CD4-positive, alpha-beta T cell treated with Interleukin-15 for 4 hours (primary cell): ENCODE results near the gene LILRB3.
"Not testable (repeated sequence)": the region's sequence is repeated elsewhere in the genome, so short reads cannot be mapped to it uniquely, and the experiment has no call there.

Experiments
- DNase-seq: peaks from one replicate; pipeline ENCODE4 v3.0.0-alpha.2; 2020; ENCODE audit warnings: low spot score

Gene LILRB3

DNA sequence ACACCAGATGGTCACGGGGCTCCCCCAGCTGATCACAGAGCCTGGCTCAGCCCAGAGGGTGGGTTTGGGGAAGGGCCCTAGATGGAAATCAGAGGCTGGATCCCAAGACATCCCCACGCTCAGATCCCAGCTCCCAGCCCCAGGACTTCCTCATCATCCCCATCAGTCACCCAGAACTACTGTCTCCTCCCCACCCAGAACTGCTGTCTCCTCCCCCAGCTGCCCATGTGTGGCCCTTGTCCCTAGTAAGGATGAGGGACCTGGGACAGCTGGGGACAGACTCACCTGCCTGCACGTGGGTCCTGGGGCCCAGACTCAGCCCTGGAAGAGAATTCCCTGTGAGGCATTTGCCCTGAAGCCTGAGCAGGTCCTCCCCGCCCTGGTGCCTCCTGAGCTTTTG lies 19.4 kb upstream of the LILRB3 start:
- not testable (repeated sequence) for DNase-seq

DNA sequence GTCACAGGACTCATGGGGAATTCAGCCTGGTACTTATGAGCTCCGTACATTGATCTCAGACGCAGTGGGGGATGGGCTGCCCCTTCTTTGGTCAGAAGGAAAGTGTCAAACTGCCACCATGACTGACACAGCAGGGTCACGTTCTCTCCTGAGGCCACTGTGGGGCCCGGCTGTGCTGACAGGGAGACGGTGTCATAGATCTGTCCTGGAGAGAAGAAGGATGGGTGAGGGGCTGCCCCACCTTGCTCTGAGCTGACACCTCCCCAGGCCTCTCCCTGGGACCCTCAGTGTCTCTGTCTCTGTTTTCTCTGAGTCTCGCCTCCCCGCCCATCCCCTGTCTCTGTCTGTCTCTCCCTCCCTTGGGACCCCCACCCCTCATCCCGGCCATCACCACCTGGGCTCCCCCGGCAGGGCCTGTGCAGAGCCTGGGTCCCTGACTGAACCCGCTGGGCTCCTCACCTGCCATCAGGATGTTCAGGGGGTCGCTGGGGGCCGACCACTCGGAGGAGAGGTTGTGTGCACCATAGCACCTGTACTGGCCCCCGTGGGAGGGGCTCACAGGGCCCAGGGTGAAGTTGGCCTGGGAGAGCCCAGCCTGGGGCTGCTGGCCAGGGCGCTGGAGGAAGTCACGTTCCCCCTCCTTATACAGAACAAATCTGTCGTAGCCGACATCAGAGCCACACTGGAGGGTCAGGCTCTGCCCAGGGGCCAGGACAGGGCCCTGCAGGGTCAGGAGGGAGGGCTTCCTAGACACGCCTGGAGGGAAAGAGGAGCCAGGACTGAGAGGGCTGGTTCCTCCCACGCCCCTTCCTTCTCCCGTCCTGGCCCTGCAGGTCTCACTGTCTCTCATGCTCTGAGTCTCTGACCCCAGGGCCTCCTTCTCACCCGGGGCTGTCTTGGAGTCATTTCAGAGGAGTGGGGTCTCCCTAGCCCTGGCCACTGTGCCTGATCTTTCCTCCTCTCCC lies 17.8 kb upstream of the LILRB3 start:
- DNase-seq, result not testable (repeated sequence)

DNA sequence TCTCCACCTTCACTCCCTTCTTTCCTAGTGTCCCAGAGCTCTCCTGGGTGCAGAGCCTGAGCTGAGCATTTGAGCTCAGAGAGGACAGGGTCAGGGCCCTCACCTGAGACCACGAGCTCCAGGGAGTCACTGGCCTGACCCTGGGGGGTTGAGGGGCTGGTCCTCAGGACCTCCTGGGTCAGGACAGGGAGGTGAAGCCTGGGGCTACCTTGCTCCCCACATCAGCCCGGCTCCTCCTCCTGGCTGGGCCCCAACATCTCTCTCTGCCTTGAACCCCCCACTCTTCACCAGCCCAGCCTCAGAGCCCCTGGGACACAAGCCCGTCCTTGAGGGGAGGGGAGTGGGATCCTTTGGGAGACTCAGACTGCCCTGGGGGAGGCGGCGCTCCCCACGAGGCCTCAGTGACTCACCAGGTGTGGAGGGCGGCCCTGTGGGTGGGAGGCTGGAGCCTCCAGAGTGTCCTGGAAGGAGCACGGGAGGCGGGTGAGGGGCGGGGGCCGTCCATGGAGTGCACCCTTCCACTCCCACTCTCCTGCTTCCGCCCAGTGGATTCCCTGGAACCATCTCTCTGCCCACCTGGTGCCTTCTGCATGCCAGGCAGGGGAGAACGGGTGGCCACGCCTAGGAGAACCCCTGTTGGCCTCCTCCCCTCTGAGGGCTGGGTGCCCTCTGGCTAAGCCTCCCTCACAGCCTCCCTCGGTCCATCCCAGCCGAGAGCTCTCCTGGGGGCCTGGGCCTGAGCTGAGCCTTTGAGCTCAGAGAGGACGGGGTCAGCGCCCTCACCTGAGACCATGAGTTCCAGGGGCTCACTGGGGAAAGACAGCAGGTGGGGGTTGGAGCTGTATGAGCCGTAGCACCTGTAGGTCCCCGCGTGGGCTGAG lies 16.9 kb upstream of the LILRB3 start:
- not testable (repeated sequence) for DNase-seq

DNA sequence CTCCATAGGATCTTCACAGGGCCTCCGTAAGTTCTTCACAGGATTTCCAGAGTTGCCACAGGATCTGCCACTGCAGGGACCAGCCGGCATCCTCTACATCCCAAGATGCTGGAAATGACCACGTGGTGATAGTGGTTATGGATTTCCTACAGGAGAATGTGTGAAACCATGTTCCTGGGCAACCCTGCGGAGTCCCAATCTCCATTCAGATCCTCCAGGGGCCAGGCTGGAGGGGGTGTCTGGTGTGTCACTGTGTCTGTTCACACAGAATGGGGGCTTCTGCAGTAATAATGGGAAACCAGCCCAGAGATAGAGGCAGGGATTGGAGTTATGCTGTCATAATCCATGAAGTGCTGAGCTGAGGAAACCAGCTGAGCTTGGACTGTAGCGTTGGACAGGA lies 11.1 kb upstream of the LILRB3 start:
- DNase-seq, result no peak

DNA sequence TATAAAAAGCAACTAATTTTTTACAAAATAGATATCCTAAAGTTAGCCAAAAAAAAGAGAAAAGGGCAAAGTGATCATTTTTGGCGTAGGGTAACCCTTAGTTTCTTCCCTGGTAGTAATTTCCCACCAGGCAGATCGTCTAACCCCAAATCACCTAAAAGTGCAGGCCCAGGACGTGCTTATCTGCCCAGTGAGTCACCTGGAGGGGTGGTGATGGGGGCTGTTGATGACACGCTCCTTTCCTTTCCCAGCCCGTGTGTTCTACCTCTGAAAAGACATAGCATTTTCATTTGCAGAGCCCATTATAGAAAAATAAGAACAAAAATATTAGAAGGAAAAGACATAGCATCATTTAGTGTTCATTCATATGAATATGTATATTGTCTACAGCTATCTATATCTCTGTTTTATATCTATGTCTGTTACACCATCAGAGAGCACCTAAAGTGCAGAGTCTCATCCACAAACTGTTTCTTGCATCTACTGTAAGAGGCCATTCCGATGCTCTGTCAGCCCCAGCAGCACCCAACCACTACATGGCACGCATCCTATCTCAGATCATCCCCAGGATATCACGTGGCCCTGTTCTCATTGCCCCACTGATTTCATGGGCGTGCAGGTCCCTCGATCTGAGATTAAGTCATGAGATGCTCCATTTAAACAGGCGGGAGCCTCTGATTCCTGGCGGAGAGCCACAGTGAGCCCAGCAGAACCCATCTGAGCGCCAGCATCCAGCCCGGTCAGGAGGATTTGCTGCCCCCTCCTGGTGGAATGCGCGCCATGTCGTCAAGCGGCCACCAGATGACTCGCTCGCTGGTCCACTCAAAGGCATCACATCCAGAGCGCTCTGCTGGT lies 8.5 kb upstream of the LILRB3 start:
- DNase-seq, result peak; percentile 84

DNA sequence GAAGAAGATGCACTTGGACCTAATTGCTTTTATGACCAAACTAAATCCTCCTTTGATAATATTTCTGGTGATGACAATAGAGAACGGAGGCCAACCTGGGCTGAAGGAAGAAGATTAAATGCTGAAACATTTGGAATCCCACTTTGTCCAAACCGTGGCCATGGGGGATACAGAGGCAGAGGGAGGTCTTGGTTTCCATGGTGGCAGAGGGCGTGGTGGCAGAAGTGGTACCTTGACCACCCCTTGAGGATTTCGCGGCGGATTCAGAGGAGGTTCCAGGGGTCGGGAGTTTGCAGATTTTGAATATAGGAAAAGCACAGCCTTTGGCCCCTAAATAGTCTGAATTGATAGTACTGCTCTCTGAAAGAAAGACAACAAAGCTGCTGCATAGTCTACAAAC lies 7.2 kb upstream of the LILRB3 start:
- DNase-seq, result no peak

DNA sequence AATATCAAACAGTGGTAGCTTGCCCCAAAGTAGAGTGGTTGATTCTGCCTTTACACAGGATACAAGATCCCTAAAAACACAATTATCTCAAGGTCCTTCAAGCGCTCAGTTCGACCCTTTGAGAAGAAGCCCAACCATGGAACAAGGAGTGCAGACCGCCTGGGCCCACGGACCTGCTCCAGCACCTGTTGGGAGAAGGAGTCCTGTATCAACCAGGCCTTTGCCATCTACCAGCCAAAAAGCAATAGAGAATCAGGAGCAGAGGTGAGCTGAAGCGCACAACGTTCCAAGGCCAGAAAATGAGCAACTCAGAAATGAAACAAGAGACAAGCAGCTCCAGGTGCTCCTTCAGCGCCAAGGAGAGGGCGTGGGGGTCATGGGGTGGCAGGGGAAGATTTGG lies 6.3 kb upstream of the LILRB3 start:
- no peak for DNase-seq

DNA sequence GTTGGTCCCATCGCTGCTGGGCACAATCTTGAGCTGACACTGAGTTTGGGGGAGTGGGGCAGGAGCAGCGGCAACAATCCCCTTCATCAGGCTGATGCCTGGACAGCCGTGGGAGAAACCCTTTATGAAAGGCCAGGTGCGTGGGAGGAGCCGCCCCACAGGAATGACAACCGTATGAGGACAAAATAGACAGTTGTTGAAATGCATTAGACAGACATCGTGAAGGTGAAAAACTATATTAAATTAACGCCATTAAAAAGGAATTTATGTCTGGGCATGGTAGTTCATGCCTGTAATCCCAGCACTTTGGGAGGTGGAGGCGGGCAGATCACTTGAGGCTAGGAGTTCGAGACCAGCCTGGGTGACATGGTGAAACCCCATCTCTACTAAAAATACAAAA lies 1.8 kb upstream of the LILRB3 start:
- DNase-seq, result not testable (repeated sequence)

DNA sequence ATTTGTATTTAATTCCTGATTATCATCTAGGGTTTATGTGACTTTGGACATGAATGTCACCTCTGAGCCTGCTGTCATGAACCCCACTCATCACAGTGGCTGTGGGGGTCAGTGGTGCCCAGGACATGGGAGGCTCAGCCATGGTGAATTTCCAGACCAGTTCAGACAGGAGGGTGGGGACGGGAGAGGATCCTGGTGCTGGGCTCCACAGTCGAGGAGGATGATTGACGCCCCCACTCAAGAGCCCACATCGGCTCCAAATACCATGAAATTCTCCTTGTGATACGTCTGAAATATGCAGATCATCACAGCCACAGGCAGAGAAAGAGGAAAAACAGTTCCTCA lies 1.1 kb upstream of the LILRB3 start:
- not testable (repeated sequence) for DNase-seq

DNA sequence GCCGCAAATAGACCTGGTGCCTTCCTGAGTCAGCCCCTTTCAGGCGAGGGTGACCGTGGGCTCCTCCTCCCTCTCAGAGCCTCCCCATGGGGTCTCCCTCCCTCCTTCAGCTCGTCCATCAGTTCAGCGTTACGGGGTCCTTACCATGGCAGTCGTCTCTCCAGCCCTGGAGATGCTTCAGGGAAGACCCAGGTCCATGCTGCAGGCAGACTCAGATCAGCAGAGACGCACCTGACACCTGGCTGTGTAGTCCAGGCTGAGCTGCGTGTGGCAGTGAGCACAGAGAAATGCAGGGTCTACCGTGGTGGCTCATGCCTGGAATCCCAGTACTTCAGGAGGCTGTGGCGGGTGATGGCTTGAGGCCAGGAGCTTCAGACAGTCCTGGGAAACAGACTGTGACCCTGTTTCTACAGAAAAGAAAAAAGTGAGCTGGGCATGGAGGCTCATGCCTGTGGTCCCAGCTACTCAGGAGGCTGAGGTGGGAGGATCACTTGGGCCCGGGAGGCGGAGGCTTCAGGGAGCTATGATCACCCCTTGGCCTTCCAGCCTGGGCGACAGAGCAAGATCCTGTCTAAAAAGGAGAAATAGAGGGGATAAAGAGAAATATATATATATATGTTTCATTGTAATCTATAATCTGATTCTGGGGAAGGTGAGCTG lies 600 bp upstream of the LILRB3 start:
- not testable (repeated sequence) for DNase-seq

DNA sequence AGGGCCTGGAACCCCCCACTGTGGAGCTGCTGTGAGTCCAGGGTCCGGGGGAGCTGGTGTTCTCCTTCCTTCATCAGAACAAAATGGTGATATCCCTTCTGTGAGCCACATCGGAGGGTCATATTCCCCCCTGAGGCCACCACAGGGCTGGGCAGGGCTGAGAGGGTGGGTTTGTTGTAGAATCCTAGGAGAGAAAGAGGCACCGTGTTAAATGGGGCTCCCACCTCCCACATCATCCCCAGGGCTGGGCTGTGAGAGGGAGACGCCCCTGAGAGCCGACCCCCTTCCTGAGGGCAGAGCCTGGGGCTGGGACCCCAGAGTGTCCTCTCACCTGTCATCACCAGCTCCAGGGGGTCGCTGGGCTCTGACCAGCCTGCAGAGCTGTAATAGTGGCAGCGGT lies 860 bp downstream of the LILRB3 start:
- DNase-seq, result not testable (repeated sequence)

DNA sequence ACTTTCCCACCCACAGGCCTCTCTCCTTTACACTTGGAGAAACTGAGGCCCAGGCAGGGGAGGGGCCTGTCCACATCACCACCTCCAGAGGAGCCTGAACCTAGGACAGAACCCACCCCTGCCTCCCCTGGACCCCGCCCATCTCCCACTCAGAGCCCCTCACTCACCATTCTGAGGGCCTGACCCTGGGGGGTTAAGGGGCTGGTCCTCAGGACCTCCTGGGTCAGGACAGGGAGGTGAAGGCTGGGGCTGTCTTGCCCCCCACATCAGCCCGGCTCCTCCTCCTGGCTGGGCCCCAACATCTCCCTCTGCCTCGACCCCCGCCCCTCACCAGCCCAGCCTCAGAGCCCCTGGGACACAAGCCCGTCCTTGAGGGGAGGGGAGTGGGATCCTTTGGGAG lies 3.1 kb downstream of the LILRB3 start:
- not testable (repeated sequence) for DNase-seq

DNA sequence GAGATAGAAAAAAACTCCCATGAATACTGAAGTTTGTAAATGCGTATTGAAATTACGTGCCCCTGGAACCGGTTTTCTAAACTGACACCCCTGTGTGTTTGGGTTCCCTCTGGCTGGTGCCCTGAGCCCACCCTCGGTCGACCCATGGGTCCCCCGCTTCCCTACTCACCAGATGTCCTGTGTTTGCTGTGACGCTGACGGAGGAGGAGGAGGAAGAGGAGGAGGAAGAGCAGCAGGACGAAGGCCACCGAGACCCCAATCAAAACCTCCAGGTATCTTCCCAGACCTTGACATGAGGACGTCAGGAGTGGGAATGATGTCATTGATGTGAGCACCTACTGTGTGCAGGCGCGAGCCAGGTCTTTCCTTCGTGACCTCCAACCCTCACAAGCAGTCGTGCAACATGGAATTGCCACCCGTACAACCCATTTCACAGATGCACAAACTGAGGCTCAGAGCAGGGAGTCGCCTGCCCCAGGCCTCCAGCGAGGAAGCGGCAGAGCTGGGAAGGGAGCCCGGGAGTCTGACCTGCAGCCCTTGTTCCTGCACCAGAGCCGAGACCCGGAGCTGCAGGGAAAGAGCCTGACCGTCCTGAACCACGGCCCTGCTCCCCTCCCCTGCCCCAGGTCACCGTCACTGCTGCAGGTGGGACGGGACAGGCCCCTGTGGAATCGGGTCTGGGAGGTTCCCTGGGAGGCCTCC lies 3.7 kb downstream of the LILRB3 start:
- DNase-seq, result no peak

DNA sequence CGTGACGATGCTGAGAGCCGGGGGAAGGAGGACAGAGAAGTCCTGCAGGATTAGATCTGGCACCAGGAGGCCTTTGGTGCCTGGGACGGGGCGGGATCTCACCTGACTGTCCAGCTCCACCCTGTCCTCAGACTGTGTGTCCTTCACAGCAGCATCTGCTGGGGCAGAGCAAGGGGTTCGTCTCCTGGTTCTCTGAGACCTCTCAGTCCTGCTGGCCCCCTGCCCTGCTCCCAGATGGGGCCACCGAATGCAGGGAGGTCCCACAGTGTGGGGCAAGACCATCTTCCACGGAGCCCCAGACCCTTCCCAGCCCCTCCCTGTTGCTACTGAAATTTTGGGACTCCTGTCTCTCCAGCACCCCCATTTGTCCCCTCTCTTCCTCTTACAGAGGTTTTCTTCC lies 4.5 kb downstream of the LILRB3 start:
- no peak for DNase-seq

DNA sequence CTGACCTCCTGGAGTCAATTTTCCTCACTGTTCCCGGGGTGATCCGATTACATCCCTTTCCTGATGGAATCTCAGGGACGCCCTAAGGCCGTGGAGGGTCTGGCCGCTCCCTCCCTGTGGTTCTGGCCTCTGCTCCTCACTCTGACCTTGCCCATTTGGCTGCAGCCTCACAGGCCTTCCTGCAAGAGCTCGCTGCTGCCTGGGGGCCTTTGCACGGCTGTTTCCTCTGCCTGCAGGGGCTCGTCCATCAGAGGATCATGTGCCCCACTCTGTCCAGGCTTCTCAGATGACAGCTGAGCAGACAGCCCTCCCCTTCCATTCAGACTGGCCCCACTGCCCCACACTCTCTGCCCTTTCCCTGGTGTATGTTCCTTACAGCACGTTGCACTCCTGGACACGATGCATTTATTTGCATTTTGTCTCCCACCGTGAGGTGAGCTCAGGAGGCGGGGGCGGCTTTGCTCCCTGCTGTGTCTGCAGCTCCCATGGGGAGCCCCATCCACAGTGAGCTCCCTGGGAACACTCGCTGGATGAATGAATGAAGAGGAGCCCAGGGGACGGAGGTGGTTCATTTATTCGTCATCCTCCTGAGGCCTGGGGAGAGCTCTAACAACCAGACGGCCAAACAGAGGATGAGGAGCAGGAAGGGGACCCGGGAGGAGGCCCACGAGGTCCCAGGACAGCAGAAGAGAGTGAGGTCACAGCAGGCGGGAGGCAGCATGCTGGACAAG lies 5.1 kb downstream of the LILRB3 start:
- DNase-seq, result not testable (repeated sequence)

DNA sequence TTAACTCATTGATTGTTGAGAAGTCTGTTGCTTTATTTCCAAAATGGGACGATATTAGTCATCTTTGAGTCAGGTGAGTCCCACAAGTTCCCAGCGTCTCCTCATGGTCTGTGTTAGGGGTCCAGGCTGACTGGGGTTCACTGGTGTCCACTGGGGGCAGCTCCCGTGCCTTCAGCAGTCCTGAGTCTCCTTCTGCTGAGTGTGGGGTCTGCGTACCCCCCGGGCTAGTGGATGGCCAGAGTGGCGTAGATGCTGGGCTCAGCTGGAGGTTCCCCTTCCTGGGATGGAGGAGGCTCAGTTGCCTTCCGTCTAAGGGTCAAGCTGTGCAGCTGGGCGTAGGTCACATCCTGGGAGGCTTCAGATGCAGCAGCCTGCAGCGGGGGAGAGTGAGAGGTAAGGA lies 5.9 kb downstream of the LILRB3 start:
- DNase-seq, result no peak

DNA sequence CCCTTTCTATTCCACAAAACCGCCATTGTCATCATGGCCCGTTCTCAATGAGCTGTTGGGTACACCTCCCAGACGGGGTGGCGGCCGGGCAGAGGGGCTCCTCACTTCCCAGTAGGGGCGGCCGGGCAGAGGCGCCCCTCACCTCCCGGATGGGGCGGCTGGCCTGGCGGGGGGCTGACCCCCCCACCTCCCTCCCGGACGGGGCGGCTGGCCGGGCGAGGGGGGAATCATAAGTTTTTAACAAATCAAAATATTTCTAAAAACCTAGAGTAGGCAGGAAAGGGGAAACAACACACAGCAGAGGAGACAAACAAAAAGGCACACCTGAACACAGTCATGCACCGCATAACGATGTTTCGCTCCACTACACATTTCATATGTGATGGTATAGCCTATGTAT lies 8.1 kb downstream of the LILRB3 start:
- DNase-seq, result not testable (repeated sequence)

DNA sequence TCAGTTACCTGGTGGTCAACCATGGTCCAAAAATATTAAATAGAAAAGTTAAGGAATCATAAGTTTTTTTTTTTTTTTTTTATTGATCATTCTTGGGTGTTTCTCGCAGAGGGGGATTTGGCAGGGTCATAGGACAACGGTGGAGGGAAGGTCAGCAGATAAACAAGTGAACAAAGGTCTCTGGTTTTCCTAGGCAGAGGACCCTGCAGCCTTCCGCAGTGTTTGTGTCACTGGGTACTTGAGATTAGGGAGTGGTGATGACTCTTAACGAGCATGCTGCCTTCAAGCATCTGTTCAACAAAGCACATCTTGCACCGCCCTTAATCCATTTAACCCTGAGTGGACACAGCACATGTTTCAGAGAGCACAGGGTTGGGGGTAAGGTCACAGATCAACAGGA lies 8.6 kb downstream of the LILRB3 start:
- DNase-seq, result not testable (repeated sequence)

DNA sequence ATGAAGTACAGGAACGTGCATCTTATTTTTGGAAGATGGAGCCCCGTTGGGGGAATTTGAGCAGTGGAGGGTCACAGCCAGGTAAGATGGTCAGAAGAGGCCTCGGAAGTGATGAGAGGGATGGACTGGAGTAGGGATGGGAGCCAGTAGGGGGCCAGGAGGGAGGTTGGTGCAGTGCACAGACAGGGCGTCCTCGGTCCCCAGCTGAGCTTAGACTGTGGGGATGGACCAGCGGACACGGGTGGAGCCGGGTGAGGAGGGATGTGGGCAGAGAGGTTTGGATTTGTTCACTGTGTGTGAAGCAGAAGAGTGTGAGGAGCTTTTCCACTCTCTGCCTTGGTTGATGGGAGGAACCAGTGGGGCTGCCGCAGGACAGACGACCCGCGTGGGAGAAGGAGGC lies 11.6 kb downstream of the LILRB3 start:
- no peak for DNase-seq
